SK-N-SH (cell line): ENCODE data around the gene LDAH. TPM values are rescaled to one million over a fixed set of nuclear protein-coding genes. Genes with fewer than 3 reads are reported as not detected.

Source experiments
- CTCF ChIA-PET: fragments of 300-600, 350-600 bp; formaldehyde crosslinking; extraction: SDS; loops from one replicate; lab custom pipeline; 2021; lab: Yijun Ruan, JAX
- POLR2A ChIA-PET: fragments of 350-600 bp; sonication (Branson Sonifier 250); formaldehyde crosslinking; extraction: SDS; loops from one replicate; lab custom pipeline; 2020; ENCODE audit warnings: antibody characterized with exemption, inconsistent platforms; lab: Yijun Ruan, JAX
- DNase-seq: peaks from one replicate; pipeline ENCODE4 v3.0.0; 2012
- H2AFZ ChIP-seq: fragments of 200-600 bp; sonication (generic); 2 replicates; pipeline ENCODE4 v1.8.1; 2016; ENCODE audit warnings: antibody characterized with exemption, mild to moderate bottlenecking, low read depth
- H3F3A ChIP-seq: fragments of 200-600 bp; sonication (generic); replicated peaks from 2 replicates; pipeline ENCODE3; 2016; ENCODE audit warnings: antibody characterized with exemption, mild to moderate bottlenecking; ENCODE audit not compliant: insufficient read depth
- H3K27ac ChIP-seq, 2 experiments: fragments of 200-500 bp in 1 of 2; fragments of 200-600 bp in 1 of 2; sonication (Bioruptor generic) in 1 of 2; sonication (generic), shearing (Covaris generic) in 1 of 2; 2 replicates each; pipeline versions ENCODE4 v1.5.1 to v1.6.1; 2014 to 2016; ENCODE audit warnings: low read depth in 2 of 2, inconsistent platforms in 1 of 2, low read length in 1 of 2, mild to moderate bottlenecking in 1 of 2, mixed read lengths in 1 of 2
- H3K27me3 ChIP-seq: fragments of 200-600 bp; sonication (generic), shearing (Covaris generic); 2 replicates; pipeline ENCODE4 v1.6.1; 2016; ENCODE audit warnings: mixed run types; ENCODE audit not compliant: insufficient read depth
- H3K36me3 ChIP-seq, 2 experiments: fragments of 200-500 bp in 1 of 2; fragments of 200-600 bp in 1 of 2; sonication (Bioruptor generic) in 1 of 2; sonication (generic) in 1 of 2; replicated peaks in 1 of 2; 2 replicates each; pipeline versions ENCODE3 to v1.5.1; 2014 to 2016; ENCODE audit warnings: low read length in 1 of 2, mild to moderate bottlenecking in 1 of 2; ENCODE audit not compliant: insufficient read depth in 2 of 2, control insufficient read depth in 1 of 2
- H3K4me1 ChIP-seq, 2 experiments: fragments of 200-500 bp in 1 of 2; fragments of 200-600 bp in 1 of 2; sonication (Bioruptor generic) in 1 of 2; sonication (generic), shearing (Covaris generic) in 1 of 2; 2 replicates each; pipeline versions ENCODE4 v1.5.1 to v1.6.1; 2014 to 2016; ENCODE audit warnings: low read depth in 1 of 2, low read length in 1 of 2, mixed run types in 1 of 2; ENCODE audit not compliant: insufficient read depth in 2 of 2, control insufficient read depth in 1 of 2
- H3K4me2 ChIP-seq: fragments of 200-600 bp; sonication (generic), shearing (Covaris generic); 2 replicates; pipeline ENCODE4 v1.6.1; 2017; ENCODE audit warnings: mixed run types
- H3K4me3 ChIP-seq, 2 experiments: fragments of 200-500 bp in 1 of 2; fragments of 200-600 bp in 1 of 2; sonication (Bioruptor generic) in 1 of 2; sonication (generic), shearing (Covaris generic) in 1 of 2; 2 replicates each; pipeline versions ENCODE4 v1.5.1 to v1.8.1; 2014 to 2016; ENCODE audit warnings: low read depth in 2 of 2, inconsistent platforms in 1 of 2, low read length in 1 of 2, mild to moderate bottlenecking in 1 of 2, mixed read lengths in 1 of 2, moderate library complexity in 1 of 2
- H3K79me2 ChIP-seq: fragments of 200-600 bp; sonication (generic); 2 replicates; pipeline ENCODE4 v1.8.1; 2017; ENCODE audit warnings: mild to moderate bottlenecking; ENCODE audit not compliant: insufficient read depth
- H3K9ac ChIP-seq: fragments of 200-600 bp; sonication (generic); 2 replicates; pipeline ENCODE4 v1.6.1; 2017; ENCODE audit warnings: mixed run types
- H3K9me2 ChIP-seq: fragments of 200-600 bp; sonication (generic); 2 replicates; pipeline ENCODE4 v1.6.1; 2017; ENCODE audit warnings: mixed run types
- H3K9me3 ChIP-seq: fragments of 200-600 bp; sonication (generic); 2 replicates; pipeline ENCODE4 v1.6.1; 2017; ENCODE audit warnings: mixed run types, mild to moderate bottlenecking, moderate library complexity
- H4K20me1 ChIP-seq: fragments of 200-600 bp; sonication (generic); 2 replicates; pipeline ENCODE4 v1.6.1; 2017; ENCODE audit warnings: mild to moderate bottlenecking, mixed run types; ENCODE audit not compliant: insufficient read depth
- CTCF ChIP-seq: fragments of 200-600 bp; sonication (generic); IDR thresholded peaks from 2 replicates; pipeline ENCODE4 v1.6.1; 2017; ENCODE audit warnings: antibody characterized with exemption, mild to moderate bottlenecking, moderate library complexity
- EP300 ChIP-seq, 2 experiments: IDR thresholded peaks; 2 replicates each; pipeline versions ENCODE4 v1.4.0 to v1.6.1; 2012; ENCODE audit warnings: borderline replicate concordance in 1 of 2, low read depth in 1 of 2, low read length in 1 of 2
- IRF3 ChIP-seq: fragments of 150-350 bp; IDR thresholded peaks from 2 replicates; pipeline ENCODE4 v1.6.1; 2016; ENCODE audit warnings: mild to moderate bottlenecking, low read depth, low read length
- JUND ChIP-seq: IDR thresholded peaks from 2 replicates; pipeline ENCODE4 v1.4.0; 2012
- MEF2A ChIP-seq: IDR thresholded peaks from 2 replicates; pipeline ENCODE4 v1.4.0; 2012; ENCODE audit warnings: low read depth, borderline replicate concordance
- MXI1 ChIP-seq: IDR thresholded peaks from 2 replicates; pipeline ENCODE4 v1.6.1; 2012; ENCODE audit warnings: mild to moderate bottlenecking, low read depth, low read length, improper control_type of control experiment
- NFIC ChIP-seq: IDR thresholded peaks from 2 replicates; pipeline ENCODE4 v1.4.0; 2012; ENCODE audit warnings: borderline replicate concordance
- NRF1 ChIP-seq: IDR thresholded peaks from 2 replicates; pipeline ENCODE4 v1.6.1; 2012; ENCODE audit warnings: low read depth, mild to moderate bottlenecking, low read length
- POLR2AphosphoS5 ChIP-seq: IDR thresholded peaks from 2 replicates; pipeline ENCODE4 v1.6.1; 2012; ENCODE audit warnings: low read depth, low read length
- REST ChIP-seq: IDR thresholded peaks from 2 replicates; pipeline ENCODE4 v1.6.1; 2012; ENCODE audit warnings: mild to moderate bottlenecking, low read depth, low read length, moderate library complexity
- RFX5 ChIP-seq: IDR thresholded peaks from 2 replicates; pipeline ENCODE4 v1.6.1; 2012; ENCODE audit warnings: mild to moderate bottlenecking, improper control_type of control experiment, low read length
- SIN3A ChIP-seq: IDR thresholded peaks from 2 replicates; pipeline ENCODE4 v1.6.1; 2012; ENCODE audit warnings: low read depth, mild to moderate bottlenecking, low read length, moderate library complexity, borderline replicate concordance
- YY1 ChIP-seq: IDR thresholded peaks from 2 replicates; pipeline ENCODE4 v1.4.0; 2012; ENCODE audit warnings: low read depth, mild to moderate bottlenecking
- WGBS: methylation state at CpG from one replicate; pipeline ENCODE4 v1.1.6; 2017; ENCODE audit warnings: low lambda C conversion rate; 5-methylcytosine and 5-hydroxymethylcytosine counted together
- polyA plus RNA-seq, 3 experiments: library from polyadenylated mRNA; depleted of rRNA; stranded (reverse); fragments of >200 nt; gene quantifications; 2 replicates each; pipeline ENCODE4 v1.2.3, GENCODE V29; 2012
- TF ChIP-seq, protein P1 (sequence below): IDR thresholded peaks from 2 replicates; pipeline ENCODE4; 2012
- TF ChIP-seq, protein P2 (sequence below): IDR thresholded peaks from 2 replicates; pipeline ENCODE4 v1.4.0; 2012; ENCODE audit warnings: low read depth

The LDAH gene
- polyA plus RNA-seq, 1 of the 3 experiments (the other 2 are of a cell fraction): 12.7 TPM

DNA sequence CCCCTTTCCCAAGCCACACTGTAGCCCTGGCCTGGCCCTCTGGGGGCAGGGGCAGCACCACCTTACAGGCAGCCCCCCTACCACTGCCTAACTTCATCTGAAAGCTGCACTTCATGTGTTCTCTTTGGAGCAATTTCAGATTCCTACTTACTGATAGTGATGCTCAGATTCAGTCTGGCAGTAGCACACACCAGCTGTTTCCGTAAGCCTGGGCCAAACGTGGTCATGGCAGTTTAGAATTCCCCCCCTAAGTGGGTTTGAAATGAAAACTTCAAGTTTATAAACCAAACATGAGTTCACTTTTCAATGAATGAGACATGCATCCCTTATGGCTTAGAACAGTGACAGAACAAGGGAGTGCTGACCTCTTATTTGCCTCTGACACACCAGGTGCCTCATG is 126.5 kb downstream of the LDAH start:
- 100% methylated on average over 2 of the region's 2 CpGs for WGBS
- H3K4me3 ChIP-seq: no peak overlapping the region
- POLR2A ChIA-PET: no interaction called here
- TF ChIP-seq NFIC: no peak
- no peak for TF ChIP-seq MEF2A
- TF ChIP-seq NRF1: no peak
- no peak for TF ChIP-seq YY1
- TF ChIP-seq, protein P1, sequence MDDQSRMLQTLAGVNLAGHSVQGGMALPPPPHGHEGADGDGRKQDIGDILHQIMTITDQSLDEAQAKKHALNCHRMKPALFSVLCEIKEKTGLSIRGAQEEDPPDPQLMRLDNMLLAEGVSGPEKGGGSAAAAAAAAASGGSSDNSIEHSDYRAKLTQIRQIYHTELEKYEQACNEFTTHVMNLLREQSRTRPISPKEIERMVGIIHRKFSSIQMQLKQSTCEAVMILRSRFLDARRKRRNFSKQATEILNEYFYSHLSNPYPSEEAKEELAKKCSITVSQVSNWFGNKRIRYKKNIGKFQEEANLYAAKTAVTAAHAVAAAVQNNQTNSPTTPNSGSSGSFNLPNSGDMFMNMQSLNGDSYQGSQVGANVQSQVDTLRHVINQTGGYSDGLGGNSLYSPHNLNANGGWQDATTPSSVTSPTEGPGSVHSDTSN: no peak
- TF ChIP-seq JUND: no peak
- no peak for TF ChIP-seq EP300 (IDR thresholded peaks at IDR 0.05; ENCODE audit: borderline replicate concordance in 1 of 2, low read depth in 1 of 2, low read length in 1 of 2)
- TF ChIP-seq IRF3: no peak
- TF ChIP-seq POLR2AphosphoS5: no peak
- no peak for TF ChIP-seq REST
- TF ChIP-seq CTCF: no peak
- TF ChIP-seq RFX5: no peak
- TF ChIP-seq MXI1: no peak
- TF ChIP-seq, protein P2, sequence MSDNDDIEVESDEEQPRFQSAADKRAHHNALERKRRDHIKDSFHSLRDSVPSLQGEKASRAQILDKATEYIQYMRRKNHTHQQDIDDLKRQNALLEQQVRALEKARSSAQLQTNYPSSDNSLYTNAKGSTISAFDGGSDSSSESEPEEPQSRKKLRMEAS: no peak
- no peak for TF ChIP-seq SIN3A
- peaks cover 6 to 50% of the 10 kb centered on the region in 2 experiments for H3K36me3 ChIP-seq
- no peaks in the 10 kb centered on the region for H3K9me3 ChIP-seq
- no peak for DNase-seq
- CTCF ChIA-PET: interaction anchor here (0.6 to 4.6 kb wide), 4 partner anchors 30 to 85 kb away, joined by 3 to 22 read pairs (median 4); no protein-coding TSS in a partner anchor
- H3K27ac ChIP-seq: no peak overlapping the region
- peaks cover 3% of the 10 kb centered on the region for H3F3A ChIP-seq
- H4K20me1 ChIP-seq: no peaks in the 10 kb centered on the region
- no peaks in the 10 kb centered on the region for H3K79me2 ChIP-seq
- no peaks in the 10 kb centered on the region for H3K9me2 ChIP-seq
- H3K27me3 ChIP-seq: no peaks in the 10 kb centered on the region
- H3K9ac ChIP-seq: no peak overlapping the region
- H3K4me1 ChIP-seq: peaks cover 0 to 14% of the 10 kb centered on the region in 2 experiments; a peak in 3 of 4 replicates
- no peak overlapping the region for H2AFZ ChIP-seq
- no peak overlapping the region for H3K4me2 ChIP-seq
